ENCODE results near the gene LYPD1. TPM values are rescaled to one million over a fixed set of nuclear protein-coding genes. Genes with fewer than 3 reads are reported as not detected.
"Not testable (repeated sequence)": the region's sequence is repeated elsewhere in the genome, so short reads cannot be mapped to it uniquely, and the experiment has no call there.

The LYPD1 gene
- total and polyA plus RNA-seq, 2 experiments from 2014 or later, result 1.5 to 4.2 TPM

- not testable (repeated sequence) for DNase-seq (ENCODE audit: low spot score); H3K4me3 ChIP-seq; H3K79me2 ChIP-seq (replicated peaks; ENCODE audit: insufficient read depth); H3K4me3 Mint-ChIP-seq; ATAC-seq; H3F3A ChIP-seq (replicated peaks; ENCODE audit: low read depth); H4K20me1 ChIP-seq (replicated peaks; ENCODE audit: insufficient read depth); H3K9me2 ChIP-seq (ENCODE audit: insufficient read depth); H3K27ac ChIP-seq (ENCODE audit: low read depth); H3K36me3 Mint-ChIP-seq (ENCODE audit: low read depth); H3K27me3 Mint-ChIP-seq (ENCODE audit: insufficient read depth, low read depth, poor library complexity); H3K27ac Mint-ChIP-seq; H3K27me3 ChIP-seq (ENCODE audit: insufficient read depth); H2AFZ ChIP-seq; H3K36me3 ChIP-seq (ENCODE audit: insufficient read depth); H3K4me2 ChIP-seq; H3K9me3 Mint-ChIP-seq; H3K4me1 ChIP-seq (ENCODE audit: insufficient read depth)
- peaks cover 11% of the 10 kb centered on the region for H3K4me1 Mint-ChIP-seq
Observed at GRCh38 chr2:132699802-132700201, 29.8 kb upstream of the LYPD1 start.

DNA sequence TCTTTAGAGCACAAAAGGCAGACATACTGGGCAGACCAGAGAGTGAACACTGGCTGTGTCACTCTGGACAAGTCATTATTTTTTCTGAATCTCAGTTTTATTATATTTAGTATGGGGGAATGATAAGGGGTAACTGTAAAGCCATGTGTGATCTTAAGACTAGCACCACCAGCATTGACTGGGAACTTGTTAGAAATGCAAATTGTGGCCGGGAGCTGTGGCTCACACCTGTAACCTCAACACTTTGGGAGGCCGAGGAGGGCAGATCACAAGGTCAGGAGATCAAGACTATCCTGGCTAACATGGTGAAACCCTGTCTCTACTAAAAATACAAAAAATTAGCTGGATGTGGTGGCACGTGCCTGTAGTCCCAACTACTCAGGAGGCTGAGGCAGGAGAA, 28.3 kb upstream of the LYPD1 start:
- not testable (repeated sequence) for DNase-seq (ENCODE audit: low spot score); H4K20me1 ChIP-seq (replicated peaks; ENCODE audit: insufficient read depth); H2AFZ ChIP-seq; H3K27ac ChIP-seq (ENCODE audit: low read depth); H3K27ac Mint-ChIP-seq; H3K4me1 ChIP-seq (ENCODE audit: insufficient read depth); H3K79me2 ChIP-seq (replicated peaks; ENCODE audit: insufficient read depth); H3K9me3 Mint-ChIP-seq; H3K4me3 Mint-ChIP-seq; H3F3A ChIP-seq (replicated peaks; ENCODE audit: low read depth); H3K36me3 Mint-ChIP-seq (ENCODE audit: low read depth); ATAC-seq; H3K4me3 ChIP-seq; H3K36me3 ChIP-seq (ENCODE audit: insufficient read depth); H3K27me3 ChIP-seq (ENCODE audit: insufficient read depth); H3K27me3 Mint-ChIP-seq (ENCODE audit: insufficient read depth, low read depth, poor library complexity); H3K4me2 ChIP-seq; H3K9me2 ChIP-seq (ENCODE audit: insufficient read depth)
- peaks cover 11% of the 10 kb centered on the region for H3K4me1 Mint-ChIP-seq

DNA sequence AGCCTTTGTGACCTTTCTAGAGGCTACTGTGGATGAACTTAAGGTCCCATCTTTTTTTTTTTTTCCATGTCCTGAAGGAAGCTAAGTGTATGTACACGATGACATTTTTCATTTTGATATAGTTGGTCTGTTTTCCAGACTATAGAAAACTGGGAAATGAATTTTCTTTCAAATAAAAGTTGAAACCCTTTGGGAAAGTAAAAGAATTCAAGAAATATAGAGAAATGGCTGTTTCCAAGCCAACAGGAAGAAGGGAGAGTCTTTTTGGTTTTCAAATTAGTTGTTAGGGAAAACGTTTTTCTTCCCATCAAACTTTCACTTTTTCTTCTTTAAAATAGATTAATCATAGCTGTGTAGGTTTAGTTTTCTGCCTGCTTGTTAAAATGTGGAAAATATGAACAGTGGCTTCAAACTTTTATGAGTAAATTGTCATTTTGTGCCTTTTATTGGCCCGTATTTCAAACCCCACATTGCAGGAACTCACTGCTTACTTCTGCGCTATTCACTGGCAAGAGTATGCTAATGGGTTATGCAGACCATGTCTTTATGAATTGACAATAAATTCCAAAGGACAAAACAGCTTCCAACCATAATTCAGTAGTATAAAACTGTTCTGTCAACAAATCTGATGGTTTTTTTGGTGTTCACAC, 27.7 kb upstream of the LYPD1 start:
- no peak overlapping the region for H3K4me2 ChIP-seq
- Mint-ChIP-seq H3K36me3 (ENCODE audit: low read depth) (no peaks in the 10 kb centered on the region), H3K4me1 (peaks cover 11% of the 10 kb centered on the region), H3K27me3 (ENCODE audit: insufficient read depth, low read depth, poor library complexity) (no peaks in the 10 kb centered on the region), H3K27ac (no peak overlapping the region), H3K9me3 (no peaks in the 10 kb centered on the region), H3K4me3 (no peak overlapping the region)
- peaks cover 6% of the 10 kb centered on the region; the same call in 1 of the 2 replicates for H3K4me1 ChIP-seq (ENCODE audit: insufficient read depth)
- no peak overlapping the region for H2AFZ ChIP-seq
- TF ChIP-seq EZH2phosphoT487 (IDR thresholded peaks at IDR 0.05; ENCODE audit: unreplicated experiment) (no peak), POLR2AphosphoS5 (IDR thresholded peaks at IDR 0.05; ENCODE audit: low read depth) (no peak), STAT1 (IDR thresholded peaks at IDR 0.05; ENCODE audit: unreplicated experiment) (no peak)
- H3K79me2 ChIP-seq (replicated peaks; ENCODE audit: insufficient read depth), result no peaks in the 10 kb centered on the region
- H3K27ac ChIP-seq (ENCODE audit: low read depth), result no peak overlapping the region
- H3K4me3 ChIP-seq, result no peak overlapping the region
- H4K20me1 ChIP-seq (replicated peaks; ENCODE audit: insufficient read depth), result no peaks in the 10 kb centered on the region
- H3K36me3 ChIP-seq (ENCODE audit: insufficient read depth), result no peaks in the 10 kb centered on the region
- no peaks in the 10 kb centered on the region for H3F3A ChIP-seq (replicated peaks; ENCODE audit: low read depth)
- H3K9me2 ChIP-seq (ENCODE audit: insufficient read depth), result 0 out of 2 replicates have a peak, but pooled peaks cover 2% of the 10 kb centered on the region
- H3K27me3 ChIP-seq (ENCODE audit: insufficient read depth), result no peaks in the 10 kb centered on the region
- DNase-seq (ENCODE audit: low spot score), result no peak
- no peak for ATAC-seq

- no peaks in the 10 kb centered on the region for H3K36me3 Mint-ChIP-seq (ENCODE audit: low read depth)
- no peak overlapping the region for H3K4me3 ChIP-seq
- no peak overlapping the region for H3K4me2 ChIP-seq
- no peaks in the 10 kb centered on the region for H3K36me3 ChIP-seq (ENCODE audit: insufficient read depth)
- no peak overlapping the region for H3K27ac Mint-ChIP-seq
- no peak for ATAC-seq
- no peak overlapping the region for H3K27ac ChIP-seq (ENCODE audit: low read depth)
- peaks cover 7% of the 10 kb centered on the region; the same call in 2 of the 3 replicates for H3K4me1 Mint-ChIP-seq
- no peaks in the 10 kb centered on the region for H3K79me2 ChIP-seq (replicated peaks; ENCODE audit: insufficient read depth)
- H3K9me2 ChIP-seq (ENCODE audit: insufficient read depth), result no peaks in the 10 kb centered on the region
- no peak overlapping the region for H3K4me3 Mint-ChIP-seq
- peaks cover 6% of the 10 kb centered on the region; the same call in 1 of the 2 replicates for H3K4me1 ChIP-seq (ENCODE audit: insufficient read depth)
- H2AFZ ChIP-seq, result no peak overlapping the region
- H3K27me3 ChIP-seq (ENCODE audit: insufficient read depth), result no peaks in the 10 kb centered on the region
- H3F3A ChIP-seq (replicated peaks; ENCODE audit: low read depth), result no peaks in the 10 kb centered on the region
- no peak for DNase-seq (ENCODE audit: low spot score)
- TF ChIP-seq POLR2AphosphoS5 (IDR thresholded peaks at IDR 0.05; ENCODE audit: low read depth), result no peak
- no peak for TF ChIP-seq JUNB (IDR thresholded peaks at IDR 0.05; ENCODE audit: unreplicated experiment)
- TF ChIP-seq NANOG (IDR thresholded peaks at IDR 0.05; ENCODE audit: borderline replicate concordance), result no peak
- TF ChIP-seq ZNF114 (CRISPR knock-in tag; IDR thresholded peaks at IDR 0.05), result no peak
- TF ChIP-seq EZH2 (IDR thresholded peaks at IDR 0.05; ENCODE audit: low read depth, unreplicated experiment), result no peak
- TF ChIP-seq, protein P1, sequence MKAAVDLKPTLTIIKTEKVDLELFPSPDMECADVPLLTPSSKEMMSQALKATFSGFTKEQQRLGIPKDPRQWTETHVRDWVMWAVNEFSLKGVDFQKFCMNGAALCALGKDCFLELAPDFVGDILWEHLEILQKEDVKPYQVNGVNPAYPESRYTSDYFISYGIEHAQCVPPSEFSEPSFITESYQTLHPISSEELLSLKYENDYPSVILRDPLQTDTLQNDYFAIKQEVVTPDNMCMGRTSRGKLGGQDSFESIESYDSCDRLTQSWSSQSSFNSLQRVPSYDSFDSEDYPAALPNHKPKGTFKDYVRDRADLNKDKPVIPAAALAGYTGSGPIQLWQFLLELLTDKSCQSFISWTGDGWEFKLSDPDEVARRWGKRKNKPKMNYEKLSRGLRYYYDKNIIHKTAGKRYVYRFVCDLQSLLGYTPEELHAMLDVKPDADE (IDR thresholded peaks at IDR 0.05), result no peak
- no peaks in the 10 kb centered on the region; the same call in 2 of the 3 replicates for H3K9me3 Mint-ChIP-seq
- no peaks in the 10 kb centered on the region for H4K20me1 ChIP-seq (replicated peaks; ENCODE audit: insufficient read depth)
- no peaks in the 10 kb centered on the region for H3K27me3 Mint-ChIP-seq (ENCODE audit: insufficient read depth, low read depth, poor library complexity)
Observed at GRCh38 chr2:132692816-132693215, 22.8 kb upstream of the LYPD1 start.
